MM.1S (cell line): ENCODE measurements around the gene CAPN11.

Experiments used
- EZH2 ChIP-seq: fragments of 300-600 bp; sonication (generic); optimal IDR thresholded peaks from 2 replicates; pipeline ENCODE3; 2017; ENCODE audit warnings: low read depth, mild to moderate bottlenecking, antibody characterized with exemption, low read length, mixed read lengths
- EZH2phosphoT487 ChIP-seq: fragments of 300-600 bp; sonication (generic); IDR thresholded peaks from 2 replicates; pipeline ENCODE4 v1.6.1; 2018; ENCODE audit warnings: antibody characterized with exemption, low read length
- TF ChIP-seq, protein P1 (sequence below): fragments of 300-600 bp; sonication (generic); IDR thresholded peaks from 2 replicates; pipeline ENCODE4 v1.5.1; 2016; ENCODE audit warnings: antibody characterized with exemption, low read length, mixed read lengths

DNA sequence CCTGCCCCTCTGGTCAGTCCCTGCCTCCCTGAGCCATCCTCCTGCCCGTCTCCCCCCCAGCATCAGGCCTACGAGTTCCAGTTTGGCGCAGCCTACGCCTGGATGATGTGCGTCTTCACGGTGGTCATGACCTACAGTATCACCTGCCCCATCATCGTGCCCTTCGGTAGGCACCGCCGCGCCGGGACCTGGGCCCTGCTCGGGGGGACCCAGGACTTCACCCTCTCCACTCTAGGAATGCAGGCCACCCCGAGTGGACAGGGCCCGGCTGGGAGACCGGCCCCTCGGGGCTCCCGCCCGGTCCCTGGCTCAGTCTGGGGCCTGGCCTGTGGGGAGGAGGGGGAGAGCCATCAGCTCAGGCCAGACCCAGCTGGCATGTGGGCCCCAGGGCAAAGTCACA is 6.1 kb upstream of the CAPN11 start:
- TF ChIP-seq, protein P1, sequence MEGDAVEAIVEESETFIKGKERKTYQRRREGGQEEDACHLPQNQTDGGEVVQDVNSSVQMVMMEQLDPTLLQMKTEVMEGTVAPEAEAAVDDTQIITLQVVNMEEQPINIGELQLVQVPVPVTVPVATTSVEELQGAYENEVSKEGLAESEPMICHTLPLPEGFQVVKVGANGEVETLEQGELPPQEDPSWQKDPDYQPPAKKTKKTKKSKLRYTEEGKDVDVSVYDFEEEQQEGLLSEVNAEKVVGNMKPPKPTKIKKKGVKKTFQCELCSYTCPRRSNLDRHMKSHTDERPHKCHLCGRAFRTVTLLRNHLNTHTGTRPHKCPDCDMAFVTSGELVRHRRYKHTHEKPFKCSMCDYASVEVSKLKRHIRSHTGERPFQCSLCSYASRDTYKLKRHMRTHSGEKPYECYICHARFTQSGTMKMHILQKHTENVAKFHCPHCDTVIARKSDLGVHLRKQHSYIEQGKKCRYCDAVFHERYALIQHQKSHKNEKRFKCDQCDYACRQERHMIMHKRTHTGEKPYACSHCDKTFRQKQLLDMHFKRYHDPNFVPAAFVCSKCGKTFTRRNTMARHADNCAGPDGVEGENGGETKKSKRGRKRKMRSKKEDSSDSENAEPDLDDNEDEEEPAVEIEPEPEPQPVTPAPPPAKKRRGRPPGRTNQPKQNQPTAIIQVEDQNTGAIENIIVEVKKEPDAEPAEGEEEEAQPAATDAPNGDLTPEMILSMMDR = no peak
- TF ChIP-seq EZH2 (no peak), EZH2phosphoT487 (no peak)
